ENCODE data around the gene FBXL13.
"Not testable (repeated sequence)": the region's sequence is repeated elsewhere in the genome, so short reads cannot be mapped to it uniquely, and the experiment has no call there.

Gene FBXL13

GRCh38 chr7:102811942-102812678, 262.5 kb downstream of the FBXL13 start:
- DNase-seq, result no peak

DNA sequence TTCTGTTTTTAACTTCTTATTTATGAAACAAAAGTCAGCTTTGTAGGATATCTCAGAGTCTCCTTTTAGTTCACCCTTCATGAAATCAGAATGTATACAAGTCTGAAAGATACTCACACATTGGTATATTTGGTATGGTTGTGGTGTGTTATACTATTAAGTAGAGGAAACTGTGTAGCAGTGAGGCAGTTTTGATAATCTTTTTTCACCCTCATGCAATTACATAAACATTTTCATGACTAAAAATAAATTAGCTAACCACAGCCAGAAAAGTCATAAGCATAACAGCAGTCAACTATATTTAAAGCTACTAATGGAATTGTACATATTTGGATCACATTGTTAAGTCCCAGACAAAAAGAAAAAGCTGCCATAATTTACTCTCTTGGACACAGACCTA, 263.7 kb downstream of the FBXL13 start:
- DNase-seq, result no peak

GRCh38 chr7:102806613-102807012, 268.0 kb downstream of the FBXL13 start:
- no peak for DNase-seq

DNA sequence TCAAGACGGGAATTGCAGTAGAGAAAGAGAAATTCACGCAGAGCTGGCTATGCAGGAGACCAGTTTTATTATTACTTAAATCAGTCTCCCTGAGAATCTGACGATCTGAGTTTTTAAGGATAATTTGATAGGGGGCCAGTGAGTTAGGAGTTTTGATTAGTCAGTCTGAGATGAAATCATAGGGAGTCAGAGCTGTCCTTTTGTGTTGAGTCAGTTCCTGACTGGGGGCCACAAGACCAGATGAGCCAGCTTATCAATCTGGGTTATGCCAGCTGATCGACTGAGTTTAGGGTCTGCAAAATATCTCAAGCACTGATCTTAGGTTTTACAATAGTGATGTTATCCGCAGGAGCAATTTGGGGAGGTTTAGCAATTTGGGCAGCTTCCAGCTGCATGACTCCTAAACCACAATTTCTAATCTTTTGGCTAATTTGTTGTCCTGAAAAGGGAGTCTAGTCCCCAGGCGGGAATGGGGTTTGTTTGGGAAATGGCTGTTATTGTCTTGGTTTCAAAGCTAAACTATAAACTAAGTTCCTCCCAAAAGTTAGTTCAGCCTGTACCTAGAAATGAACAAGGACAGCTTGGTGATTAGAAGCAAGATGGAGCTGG, 278.5 kb downstream of the FBXL13 start:
- not testable (repeated sequence) for DNase-seq

- DNase-seq, result not testable (repeated sequence)
Measured at GRCh38 chr7:102794567-102794966, 280.0 kb downstream of the FBXL13 start.

- DNase-seq, result not testable (repeated sequence)
Measured at GRCh38 chr7:102791831-102792230, 282.8 kb downstream of the FBXL13 start.

- DNase-seq, result not testable (repeated sequence)
Measured at GRCh38 chr7:102791367-102791766, 283.2 kb downstream of the FBXL13 start.

DNA sequence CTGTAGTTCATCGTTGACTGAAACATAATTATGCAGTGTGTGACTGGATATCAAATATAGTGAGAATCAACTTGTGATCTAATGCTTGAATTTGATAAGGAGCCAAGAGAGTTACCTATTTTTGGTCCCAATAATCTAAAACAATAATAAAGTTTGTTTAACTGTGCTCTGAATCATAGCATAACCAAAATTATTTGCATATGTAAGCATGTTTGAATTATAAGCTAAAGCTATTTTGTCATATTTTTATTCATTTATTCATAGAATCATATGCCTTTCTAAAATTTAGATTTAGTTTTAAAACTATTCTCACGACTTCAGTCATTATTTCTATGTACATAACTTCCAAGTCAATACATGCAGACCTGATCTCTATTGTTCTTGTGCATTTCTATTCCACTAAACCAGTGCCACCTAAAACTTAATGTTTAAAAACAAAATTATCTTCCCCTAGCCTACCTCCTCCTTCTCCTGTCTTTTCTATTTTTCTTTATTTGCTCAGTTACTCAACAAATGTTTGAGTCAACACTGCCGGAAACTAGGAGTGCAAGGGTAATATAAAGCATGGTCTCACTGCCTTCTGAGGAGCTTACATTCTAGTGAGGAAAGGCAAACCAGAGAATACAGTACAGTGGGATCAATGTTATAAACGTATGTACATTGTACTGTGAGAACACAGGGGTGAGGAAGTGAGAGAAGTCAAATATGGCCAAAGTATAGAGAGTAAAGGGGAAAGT, 284.1 kb downstream of the FBXL13 start:
- DNase-seq, result not testable (repeated sequence)

DNA sequence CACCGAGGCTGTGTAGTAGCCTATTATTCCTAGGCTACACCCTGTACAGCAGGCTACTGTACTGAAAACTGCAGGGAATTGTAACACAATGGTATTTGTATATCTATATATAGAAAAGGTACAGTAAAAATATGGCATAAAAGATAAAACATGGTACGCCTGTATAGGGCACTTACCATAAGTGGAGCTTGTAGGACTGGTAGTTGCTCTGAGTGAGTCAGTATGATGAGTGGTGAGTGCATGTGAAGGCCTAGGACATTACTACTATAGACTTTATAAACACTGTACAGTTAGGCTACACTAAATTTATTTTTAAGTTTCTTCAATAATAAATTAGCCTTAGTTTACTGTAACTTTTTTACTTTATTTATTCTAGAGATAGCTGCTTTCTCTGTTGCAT, 285.8 kb downstream of the FBXL13 start:
- not testable (repeated sequence) for DNase-seq

- not testable (repeated sequence) for DNase-seq
Measured at GRCh38 chr7:102780926-102781325, 293.7 kb downstream of the FBXL13 start.

GRCh38 chr7:102778663-102779062, 295.9 kb downstream of the FBXL13 start:
- DNase-seq, result not testable (repeated sequence)

DNA sequence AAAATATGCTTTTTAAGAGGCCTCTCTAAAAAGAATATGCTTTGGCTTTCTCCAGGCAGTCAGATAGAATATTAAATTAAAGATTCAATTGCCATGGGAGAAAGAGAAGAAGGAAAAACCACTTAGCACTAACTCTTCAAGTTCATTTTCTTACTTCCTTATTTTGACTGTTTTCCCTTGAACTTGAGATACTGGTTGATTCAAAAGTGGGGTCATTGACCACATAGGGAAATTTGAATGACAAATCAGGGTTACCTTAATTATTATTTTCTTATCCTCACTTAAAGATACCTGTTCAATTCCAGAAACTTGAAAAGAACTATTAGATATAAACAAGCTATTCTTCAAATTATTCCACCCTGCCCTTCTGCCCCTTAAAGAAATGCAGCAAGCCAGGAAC, 298.4 kb downstream of the FBXL13 start:
- not testable (repeated sequence) for DNase-seq

DNA sequence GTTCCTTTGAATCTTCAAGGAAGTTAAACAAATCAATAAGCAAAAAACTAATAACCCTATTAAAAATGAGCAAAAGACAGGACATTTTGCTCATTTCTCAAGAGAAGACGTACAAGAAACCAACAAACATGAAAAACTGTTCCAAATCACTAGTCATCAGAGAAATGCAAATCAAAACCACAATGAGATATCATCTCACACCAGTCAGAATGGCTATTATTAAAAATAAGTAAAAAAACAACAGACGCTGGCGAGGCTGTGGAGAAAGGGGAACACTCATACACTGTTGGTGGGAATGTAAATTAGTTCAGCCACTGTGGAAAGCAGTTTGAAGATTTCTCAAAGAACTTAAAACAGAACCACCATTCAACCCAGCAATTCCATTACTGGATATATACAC, 304.1 kb downstream of the FBXL13 start:
- not testable (repeated sequence) for DNase-seq

GRCh38 chr7:102769657-102770192, 304.9 kb downstream of the FBXL13 start:
- not testable (repeated sequence) for DNase-seq

GRCh38 chr7:102763295-102763905, 311.2 kb downstream of the FBXL13 start:
- not testable (repeated sequence) for DNase-seq

Measured in activated naive CD4-positive, alpha-beta T cell treated with Interleukin-2 at 50 U/mL for 16 hours (primary cell).